Loucy (cell line): ENCODE data around the gene CHCHD4.

Experiments used
- EZH2phosphoT487 ChIP-seq: fragments of 200-600 bp; IDR thresholded peaks from 2 replicates; pipeline ENCODE4 v1.6.1; 2018; ENCODE audit warnings: antibody characterized with exemption, mild to moderate bottlenecking, moderate library complexity, borderline replicate concordance
- TF ChIP-seq, protein P1 (sequence below): fragments of 200-600 bp; sonication (generic); conservative IDR thresholded peaks from 2 replicates; pipeline ENCODE4 v1.5.1; 2014; ENCODE audit warnings: mild to moderate bottlenecking, antibody characterized with exemption, low read length

DNA sequence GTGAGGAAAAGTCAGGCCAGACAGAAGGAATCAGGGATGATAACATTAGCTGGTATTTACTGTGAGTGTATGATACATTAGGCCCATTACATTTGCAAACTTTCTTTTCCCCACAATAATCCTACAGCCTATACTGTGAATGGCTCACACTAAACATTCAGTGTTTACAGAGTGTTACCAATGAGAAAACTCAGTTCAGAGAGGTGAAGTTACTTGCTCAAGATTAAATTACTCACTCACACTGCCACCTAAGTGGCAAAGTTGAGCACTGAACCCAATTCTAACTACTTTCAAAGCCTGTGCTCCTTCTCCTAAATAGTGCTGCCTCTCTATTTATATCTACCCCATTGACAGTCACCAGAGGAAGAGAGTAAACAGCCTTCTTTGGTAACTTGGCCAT is 45.2 kb upstream of the CHCHD4 start:
- TF ChIP-seq, protein P1, sequence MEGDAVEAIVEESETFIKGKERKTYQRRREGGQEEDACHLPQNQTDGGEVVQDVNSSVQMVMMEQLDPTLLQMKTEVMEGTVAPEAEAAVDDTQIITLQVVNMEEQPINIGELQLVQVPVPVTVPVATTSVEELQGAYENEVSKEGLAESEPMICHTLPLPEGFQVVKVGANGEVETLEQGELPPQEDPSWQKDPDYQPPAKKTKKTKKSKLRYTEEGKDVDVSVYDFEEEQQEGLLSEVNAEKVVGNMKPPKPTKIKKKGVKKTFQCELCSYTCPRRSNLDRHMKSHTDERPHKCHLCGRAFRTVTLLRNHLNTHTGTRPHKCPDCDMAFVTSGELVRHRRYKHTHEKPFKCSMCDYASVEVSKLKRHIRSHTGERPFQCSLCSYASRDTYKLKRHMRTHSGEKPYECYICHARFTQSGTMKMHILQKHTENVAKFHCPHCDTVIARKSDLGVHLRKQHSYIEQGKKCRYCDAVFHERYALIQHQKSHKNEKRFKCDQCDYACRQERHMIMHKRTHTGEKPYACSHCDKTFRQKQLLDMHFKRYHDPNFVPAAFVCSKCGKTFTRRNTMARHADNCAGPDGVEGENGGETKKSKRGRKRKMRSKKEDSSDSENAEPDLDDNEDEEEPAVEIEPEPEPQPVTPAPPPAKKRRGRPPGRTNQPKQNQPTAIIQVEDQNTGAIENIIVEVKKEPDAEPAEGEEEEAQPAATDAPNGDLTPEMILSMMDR, result 0 out of 2 replicates have a peak, but pooled peaks have one; percentile 10
- no peak for TF ChIP-seq EZH2phosphoT487
